ENCODE measurements around the gene FTO. TPM values are rescaled to one million over a fixed set of nuclear protein-coding genes. Genes with fewer than 3 reads are reported as not detected.

The FTO gene
- total RNA-seq, 4 donors from 2014 or later, result 98.1 to 127 (median 109) TPM

- no peak overlapping the region for H3K4me3 ChIP-seq
- peaks cover 0 to 4% (median 0%) of the 10 kb centered on the region in 3 donors for H3K36me3 ChIP-seq
- peaks cover 0 to 2% (median 0%) of the 10 kb centered on the region in 4 donors for H3K4me1 ChIP-seq
- no peak overlapping the region for H3K27ac ChIP-seq
- peaks cover 0 to 12% (median 5%) of the 10 kb centered on the region in 4 donors for H3K9me3 ChIP-seq
- no peak for DNase-seq (ENCODE audit: low spot score in 2 of 2)
- H3K27me3 ChIP-seq, result no peaks in the 10 kb centered on the region
- 86 to 87% methylated on average over 1 of the region's 1 CpG for WGBS, 2 donors
- TF ChIP-seq EP300 (IDR thresholded peaks at IDR 0.05), result no peak
- TF ChIP-seq POLR2A (IDR thresholded peaks at IDR 0.05), result no peak
- no peak for TF ChIP-seq CTCF (IDR thresholded peaks at IDR 0.05)
These were observed 326.5 kb downstream of the FTO start for GRCh38 chr16:54030451-54030850.

GRCh38 chr16:54031107-54031760 is 327.3 kb downstream of the FTO start:
- Histone ChIP-seq H3K27ac (no peak overlapping the region), H3K27me3 (no peaks in the 10 kb centered on the region), H3K9me3 (peaks cover 0 to 12% (median 5%) of the 10 kb centered on the region in 4 donors), H3K4me1 (peaks cover 0 to 2% (median 0%) of the 10 kb centered on the region in 4 donors), H3K36me3 (peaks cover 0 to 4% (median 0%) of the 10 kb centered on the region in 3 donors), H3K4me3 (no peak overlapping the region)
- TF ChIP-seq POLR2A (IDR thresholded peaks at IDR 0.05) (no peak), CTCF (IDR thresholded peaks at IDR 0.05) (no peak), EP300 (IDR thresholded peaks at IDR 0.05) (no peak)
- WGBS, 2 donors, result 97% methylated on average over 5 of the region's 5 CpGs
- DNase-seq (ENCODE audit: low spot score in 2 of 2), result no peak

GRCh38 chr16:54033747-54034146 is 329.8 kb downstream of the FTO start:
- 96 to 98% methylated on average over 6 of the region's 6 CpGs for WGBS, 2 donors
- Histone ChIP-seq H3K4me1 (no peaks in the 10 kb centered on the region), H3K9me3 (peaks cover 0 to 12% (median 5%) of the 10 kb centered on the region in 4 donors), H3K4me3 (no peak overlapping the region), H3K36me3 (peaks cover 0 to 7% (median 0%) of the 10 kb centered on the region in 3 donors), H3K27ac (no peak overlapping the region), H3K27me3 (no peaks in the 10 kb centered on the region)
- no peak for TF ChIP-seq CTCF (IDR thresholded peaks at IDR 0.05)
- no peak for TF ChIP-seq POLR2A (IDR thresholded peaks at IDR 0.05)
- no peak for TF ChIP-seq EP300 (IDR thresholded peaks at IDR 0.05)
- no peak for DNase-seq (ENCODE audit: low spot score in 2 of 2)

- Histone ChIP-seq H3K9me3 (peaks cover 0 to 12% (median 5%) of the 10 kb centered on the region in 4 donors), H3K27ac (no peak overlapping the region), H3K36me3 (peaks cover 0 to 15% (median 0%) of the 10 kb centered on the region in 3 donors), H3K27me3 (no peaks in the 10 kb centered on the region), H3K4me3 (no peak overlapping the region), H3K4me1 (no peaks in the 10 kb centered on the region)
- no peak for DNase-seq (ENCODE audit: low spot score in 2 of 2)
- TF ChIP-seq EP300 (IDR thresholded peaks at IDR 0.05) (no peak), CTCF (IDR thresholded peaks at IDR 0.05) (no peak), POLR2A (IDR thresholded peaks at IDR 0.05) (no peak)
- WGBS, 2 donors, result 98 to 100% methylated on average over 1 of the region's 1 CpG
These were observed 330.7 kb downstream of the FTO start for GRCh38 chr16:54034684-54035083.

- no peak overlapping the region for H3K4me3 ChIP-seq
- no peaks in the 10 kb centered on the region for H3K9me3 ChIP-seq
- 78 to 83% methylated on average over 5 of the region's 5 CpGs for WGBS, 2 donors
- H3K27ac ChIP-seq, result no peak overlapping the region
- peaks cover 0 to 20% (median 0%) of the 10 kb centered on the region in 3 donors for H3K36me3 ChIP-seq
- no peak for DNase-seq (ENCODE audit: low spot score in 2 of 2)
- TF ChIP-seq CTCF (IDR thresholded peaks at IDR 0.05), result no peak
- no peak for TF ChIP-seq POLR2A (IDR thresholded peaks at IDR 0.05)
- TF ChIP-seq EP300 (IDR thresholded peaks at IDR 0.05), result no peak
- H3K4me1 ChIP-seq, result no peaks in the 10 kb centered on the region
- no peaks in the 10 kb centered on the region for H3K27me3 ChIP-seq
These were observed 336.5 kb downstream of the FTO start for GRCh38 chr16:54040480-54040879.

Measured in tibial nerve (tissue), 4 donors.